Forelimb muscle (tissue), 1 donor: ENCODE measurements around the gene CYP4Z1. TPM values are rescaled to one million over a fixed set of nuclear protein-coding genes. Genes with fewer than 3 reads are reported as not detected.
"Not testable (repeated sequence)": the region's sequence is repeated elsewhere in the genome, so short reads cannot be mapped to it uniquely, and the experiment has no call there.

Experiments
- DNase-seq: peaks from one replicate; pipeline ENCODE4 v3.0.0-alpha.2; 2013; ENCODE audit warnings: low read depth
- polyA plus RNA-seq: library from polyadenylated mRNA; unstranded; fragments of 120-200 nt; gene quantifications from one replicate; pipeline ENCODE4 v1.2.1, GENCODE V29; 2013; ENCODE audit not compliant: insufficient read length

Gene CYP4Z1, protein sequence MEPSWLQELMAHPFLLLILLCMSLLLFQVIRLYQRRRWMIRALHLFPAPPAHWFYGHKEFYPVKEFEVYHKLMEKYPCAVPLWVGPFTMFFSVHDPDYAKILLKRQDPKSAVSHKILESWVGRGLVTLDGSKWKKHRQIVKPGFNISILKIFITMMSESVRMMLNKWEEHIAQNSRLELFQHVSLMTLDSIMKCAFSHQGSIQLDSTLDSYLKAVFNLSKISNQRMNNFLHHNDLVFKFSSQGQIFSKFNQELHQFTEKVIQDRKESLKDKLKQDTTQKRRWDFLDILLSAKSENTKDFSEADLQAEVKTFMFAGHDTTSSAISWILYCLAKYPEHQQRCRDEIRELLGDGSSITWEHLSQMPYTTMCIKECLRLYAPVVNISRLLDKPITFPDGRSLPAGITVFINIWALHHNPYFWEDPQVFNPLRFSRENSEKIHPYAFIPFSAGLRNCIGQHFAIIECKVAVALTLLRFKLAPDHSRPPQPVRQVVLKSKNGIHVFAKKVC
- polyA plus RNA-seq: 0.27 TPM

DNA sequence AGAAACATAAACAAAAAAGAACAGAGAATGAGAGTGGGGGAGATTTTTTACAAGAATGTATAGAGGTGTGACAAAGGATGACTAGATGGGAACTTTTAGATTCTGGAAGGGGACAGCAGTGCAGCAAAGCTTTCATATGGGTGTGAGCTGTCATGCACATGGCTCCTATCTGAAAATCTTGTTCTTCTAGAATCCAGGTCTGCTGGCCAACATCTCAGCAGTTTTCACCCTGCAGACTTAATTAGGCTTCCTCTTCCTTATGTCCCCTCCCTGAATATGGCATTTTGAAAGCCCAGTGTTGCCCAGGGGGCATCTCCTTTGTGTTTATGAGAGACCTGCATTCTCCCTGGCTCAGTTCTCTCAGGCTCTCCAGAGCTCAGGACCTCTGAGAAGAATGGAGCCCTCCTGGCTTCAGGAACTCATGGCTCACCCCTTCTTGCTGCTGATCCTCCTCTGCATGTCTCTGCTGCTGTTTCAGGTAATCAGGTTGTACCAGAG, at the start of gene CYP4Z1:
TSS of gene CYP4Z1 (plus strand) at position 135 of the 498 bp plus-strand sequence. CDS start at position 395, 260 bp downstream.
- DNase-seq: no peak

DNA sequence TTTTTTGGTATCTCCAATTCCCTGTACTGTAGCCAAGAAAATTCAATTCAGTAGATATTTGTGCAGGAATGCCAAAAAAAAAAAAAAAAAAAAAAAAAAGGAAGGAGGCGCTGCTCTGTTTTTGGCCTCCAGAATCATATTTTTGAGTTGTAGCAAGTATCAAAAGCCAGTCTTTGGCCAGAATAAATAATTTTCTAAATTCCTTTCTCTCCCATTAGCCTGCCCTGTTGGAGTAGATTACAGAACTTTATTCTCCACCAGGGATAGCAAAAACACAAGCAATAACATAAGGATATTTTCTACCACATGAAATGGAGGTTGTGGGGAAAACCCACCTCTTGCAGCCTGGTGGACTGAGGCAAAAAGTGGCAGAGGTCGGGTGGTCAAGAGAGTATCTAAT, 46.0 kb upstream of the CYP4Z1 start:
- DNase-seq: no peak

DNA sequence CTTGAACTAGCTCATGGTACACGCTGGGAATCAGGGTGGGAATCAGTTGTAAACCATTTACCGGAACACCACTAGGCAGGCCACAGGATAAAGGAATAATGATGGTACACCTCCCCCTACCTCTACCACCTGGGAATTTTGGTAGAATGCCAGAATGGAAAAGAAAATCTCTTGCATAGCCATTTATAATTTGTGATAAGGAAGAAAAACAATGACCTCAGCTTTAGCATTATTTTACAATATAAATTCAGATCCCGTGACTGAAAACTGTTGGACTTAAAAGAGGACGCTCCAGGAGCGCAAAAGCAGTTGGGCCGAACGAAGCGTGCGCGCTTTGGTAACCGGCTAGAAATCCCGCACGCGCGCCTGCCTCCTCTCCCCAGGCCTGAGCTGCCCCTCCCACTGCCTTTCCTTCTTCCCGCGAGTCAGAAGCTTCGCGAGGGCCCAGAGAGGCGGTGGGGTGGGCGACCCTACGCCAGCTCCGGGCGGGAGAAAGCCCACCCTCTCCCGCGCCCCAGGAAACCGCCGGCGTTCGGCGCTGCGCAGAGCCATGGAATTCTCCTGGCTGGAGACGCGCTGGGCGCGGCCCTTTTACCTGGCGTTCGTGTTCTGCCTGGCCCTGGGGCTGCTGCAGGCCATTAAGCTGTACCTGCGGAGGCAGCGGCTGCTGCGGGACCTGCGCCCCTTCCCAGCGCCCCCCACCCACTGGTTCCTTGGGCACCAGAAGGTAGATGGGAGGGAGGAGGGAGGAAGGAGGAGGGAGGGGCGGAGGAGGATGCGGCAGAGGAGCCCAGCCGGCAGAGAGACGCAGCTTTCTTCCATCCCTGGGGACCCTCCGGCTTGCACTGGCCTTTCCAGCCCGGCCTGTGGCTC, 43.5 kb upstream of the CYP4Z1 start, which contains the start of gene CYP4X1:
TSS of gene CYP4X1 (plus strand) at position 402 of the 873 bp plus-strand sequence. CDS start at position 551, 149 bp downstream.
- no peak for DNase-seq

DNA sequence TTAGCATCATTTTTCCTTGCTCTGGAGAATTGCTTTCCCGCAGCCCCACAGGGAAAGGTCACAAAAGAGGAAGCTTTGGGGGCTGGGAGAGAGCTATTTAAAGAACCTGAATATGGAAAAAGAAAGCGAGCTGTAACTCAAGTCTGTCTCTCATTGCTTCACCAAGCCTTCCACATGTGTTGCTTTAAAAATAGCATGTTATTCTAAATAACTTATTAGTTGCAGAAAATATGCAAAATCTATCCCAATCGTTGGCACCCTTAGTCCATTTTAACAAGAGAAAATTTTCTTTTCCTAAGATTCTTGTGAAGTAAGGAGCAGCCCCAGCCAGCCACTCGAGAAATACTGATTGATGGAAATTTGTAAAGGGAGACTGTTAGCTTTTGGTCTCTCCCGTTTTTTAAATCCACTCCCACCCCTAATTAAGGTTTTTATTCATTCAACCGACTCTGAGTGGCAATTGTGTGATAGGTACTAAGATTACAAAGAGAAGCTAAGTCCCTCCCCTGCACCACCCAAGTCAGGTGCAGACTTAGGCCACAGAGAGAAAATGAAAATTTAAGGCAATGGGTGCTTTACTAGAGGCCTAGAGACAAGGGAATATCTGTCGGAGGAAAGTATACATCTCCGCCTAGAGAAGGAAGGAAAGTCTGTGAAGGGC, 42.8 kb upstream of the CYP4Z1 start:
- no peak for DNase-seq

DNA sequence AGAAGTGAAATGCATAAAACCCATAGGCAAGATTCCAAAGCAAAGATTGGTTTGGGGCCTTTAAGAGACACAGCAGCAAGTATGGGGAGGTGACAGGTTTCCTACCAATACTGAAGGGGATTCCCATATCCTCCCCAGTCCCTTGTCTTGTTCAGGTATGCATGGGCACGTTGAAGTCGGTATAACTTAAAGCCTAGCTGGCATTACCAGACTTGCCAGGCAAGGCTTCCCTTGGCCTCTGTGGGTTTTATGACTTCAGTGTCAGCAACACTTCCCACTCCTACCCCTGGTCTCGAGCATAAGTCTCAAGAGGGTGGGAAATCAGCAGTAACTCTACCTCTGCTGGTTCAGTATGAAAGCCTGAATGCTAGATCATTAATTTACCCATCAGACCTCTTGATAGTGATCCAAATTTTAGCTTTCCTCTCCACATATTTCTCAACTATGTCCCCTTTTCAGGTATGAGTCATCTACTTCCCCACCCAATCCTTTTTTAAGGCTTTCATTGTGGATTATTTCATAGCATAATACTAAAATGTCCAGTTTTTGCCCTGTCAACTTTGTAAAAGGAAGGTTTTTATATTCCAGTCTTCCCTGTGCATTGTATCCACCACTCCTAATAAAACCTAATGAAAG, 36.7 kb upstream of the CYP4Z1 start:
- DNase-seq: no peak

DNA sequence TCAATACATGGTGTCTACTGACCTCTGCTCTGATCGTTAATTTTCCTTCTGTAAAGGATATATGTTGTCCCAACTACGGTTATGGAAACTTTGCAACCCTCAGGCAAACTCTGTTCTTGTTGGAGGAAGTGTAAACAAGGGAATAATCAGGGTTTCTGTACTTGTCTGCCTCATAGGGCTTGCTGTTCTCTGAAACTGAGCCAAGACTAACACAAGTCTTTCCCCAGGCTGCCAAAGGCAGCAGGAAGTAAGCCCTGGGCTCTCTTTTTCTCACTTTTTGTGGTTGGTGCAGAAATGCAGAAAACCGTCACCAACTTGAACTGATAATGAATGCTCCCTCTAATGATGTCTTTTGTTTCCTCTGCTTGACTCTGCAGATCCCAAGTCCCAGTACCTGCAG, 36.0 kb upstream of the CYP4Z1 start:
- DNase-seq: no peak

DNA sequence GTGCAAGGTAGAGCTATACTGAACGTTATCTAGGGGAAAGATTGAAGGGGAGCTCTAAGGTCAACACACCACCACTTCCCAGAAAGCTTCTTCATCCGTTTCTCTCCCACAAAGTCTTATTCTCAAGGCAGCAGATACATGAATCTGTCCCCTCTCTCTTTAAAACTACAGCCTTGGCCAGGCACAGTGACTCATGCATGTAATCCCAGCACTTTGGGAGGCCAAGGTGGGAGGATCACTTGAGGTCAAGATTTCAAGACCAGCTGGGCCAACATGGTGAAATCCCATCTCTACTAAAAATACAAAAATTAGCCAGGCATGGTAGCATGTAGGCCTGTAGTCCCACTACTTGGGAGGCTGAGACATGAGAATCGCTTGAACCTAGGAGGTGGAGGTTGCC, 35.4 kb upstream of the CYP4Z1 start:
- DNase-seq: no peak

DNA sequence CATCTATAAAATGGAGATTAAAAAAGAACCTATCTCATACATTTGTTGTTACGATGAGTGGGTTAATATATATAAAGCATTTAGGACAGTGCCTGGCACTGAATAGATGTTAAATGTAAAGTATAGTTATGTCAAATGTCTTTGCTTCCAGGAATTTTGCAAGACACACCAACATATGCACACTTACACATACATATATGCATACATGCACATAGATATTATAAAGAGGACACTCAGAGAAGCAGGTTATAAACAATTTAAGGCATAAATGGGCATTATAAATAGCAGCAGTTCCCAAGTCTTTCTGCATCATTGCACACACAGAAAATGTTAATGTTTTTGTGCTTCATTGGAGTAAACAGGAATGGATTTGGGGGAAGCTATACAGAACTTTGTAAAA, 30.3 kb upstream of the CYP4Z1 start:
- DNase-seq: no peak

DNA sequence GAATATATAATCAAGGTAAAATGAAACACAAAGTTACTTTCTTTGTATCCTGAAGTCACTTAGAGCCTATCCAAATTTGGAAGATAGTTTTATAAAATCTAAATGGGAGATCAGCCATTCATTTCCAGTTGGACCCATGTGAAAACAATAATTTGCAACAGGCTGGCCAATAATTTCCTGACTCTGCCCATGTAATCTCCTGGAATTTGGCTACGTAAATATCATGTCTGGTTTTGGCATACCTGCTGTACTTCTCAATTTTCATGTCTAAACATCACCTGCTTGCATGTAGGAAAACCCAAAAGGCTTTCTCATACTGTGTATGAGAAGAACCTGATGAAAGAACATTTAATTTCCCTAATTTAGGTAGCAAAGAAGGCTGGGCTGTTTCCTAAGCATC, 7.7 kb upstream of the CYP4Z1 start:
- no peak for DNase-seq

DNA sequence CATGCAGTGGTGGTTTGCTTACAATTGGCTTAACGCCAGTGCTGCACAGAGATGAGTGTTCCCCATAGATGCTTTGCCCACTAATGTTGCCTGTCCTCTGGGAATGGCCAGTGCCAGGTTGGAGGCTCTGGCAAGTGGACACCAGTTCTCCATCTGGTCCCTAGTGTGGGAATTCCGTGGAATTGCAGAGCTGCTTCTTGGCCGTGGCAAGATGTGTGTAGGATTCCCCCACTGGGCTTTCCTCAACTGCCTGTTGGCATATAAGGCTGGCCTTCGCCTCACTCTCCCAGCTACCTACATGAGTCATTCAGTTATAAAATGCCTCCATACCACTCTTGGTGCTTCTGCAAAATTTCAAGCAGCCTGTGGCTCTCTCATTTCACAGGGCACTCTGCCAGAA, 2.0 kb downstream of the CYP4Z1 start:
- DNase-seq: not testable (repeated sequence)

DNA sequence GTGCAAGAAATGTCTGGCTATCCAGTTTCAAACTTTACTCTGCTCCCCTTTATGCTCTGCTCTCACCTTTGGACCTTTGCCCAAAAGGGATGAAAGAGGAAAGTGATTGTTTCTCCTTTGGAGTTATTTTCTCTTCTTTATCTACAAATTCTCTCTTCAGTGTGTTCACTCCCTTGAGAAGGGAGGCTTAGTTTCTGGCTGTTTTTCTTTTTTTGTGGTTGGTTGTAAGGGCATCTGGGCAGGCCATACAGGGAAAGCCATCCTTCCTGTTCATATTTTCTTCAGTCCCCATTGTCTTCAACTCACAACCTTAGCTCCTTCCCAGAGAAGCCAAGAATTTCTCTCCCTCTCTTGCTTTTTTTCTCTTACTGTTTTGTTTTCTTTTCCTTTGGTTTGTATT, 2.5 kb downstream of the CYP4Z1 start:
- DNase-seq: not testable (repeated sequence)

DNA sequence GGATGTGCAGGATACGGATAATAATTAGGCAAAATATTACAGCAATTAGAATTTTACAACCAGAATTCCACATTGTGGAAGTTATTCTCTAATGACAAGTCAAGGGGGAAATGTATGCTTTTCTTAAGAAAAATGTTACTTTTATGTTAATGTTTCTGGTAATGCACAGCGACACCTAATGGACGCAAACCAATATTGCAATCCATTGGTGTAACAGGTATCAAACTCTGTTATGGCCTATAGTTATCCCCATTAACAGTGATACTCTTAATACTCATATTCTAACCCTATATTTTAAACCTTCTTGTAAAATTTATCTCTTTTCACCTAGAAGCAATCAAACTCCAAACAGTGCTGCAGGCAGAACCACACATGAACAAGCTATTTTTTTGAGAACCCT, 22.3 kb downstream of the CYP4Z1 start:
- DNase-seq: not testable (repeated sequence)

DNA sequence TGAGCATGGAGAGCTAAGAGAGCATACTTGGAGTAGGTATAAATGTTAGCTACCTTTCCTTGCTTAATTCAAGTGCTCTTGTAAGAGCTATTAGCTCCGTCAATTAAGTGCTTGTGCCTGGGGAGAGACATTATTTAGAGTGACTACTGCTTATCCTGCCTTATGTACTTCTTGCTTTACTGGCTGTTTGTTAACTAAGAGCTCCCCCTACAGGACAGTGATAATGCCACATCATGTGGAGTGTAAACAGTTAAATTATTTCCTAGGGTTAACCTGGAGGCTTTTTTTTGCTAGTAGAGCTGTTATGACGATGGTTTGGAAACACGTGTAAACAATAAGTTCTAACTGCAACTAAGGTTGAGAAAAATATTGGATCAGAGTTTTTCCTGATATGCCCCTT, 24.4 kb downstream of the CYP4Z1 start:
- not testable (repeated sequence) for DNase-seq

DNA sequence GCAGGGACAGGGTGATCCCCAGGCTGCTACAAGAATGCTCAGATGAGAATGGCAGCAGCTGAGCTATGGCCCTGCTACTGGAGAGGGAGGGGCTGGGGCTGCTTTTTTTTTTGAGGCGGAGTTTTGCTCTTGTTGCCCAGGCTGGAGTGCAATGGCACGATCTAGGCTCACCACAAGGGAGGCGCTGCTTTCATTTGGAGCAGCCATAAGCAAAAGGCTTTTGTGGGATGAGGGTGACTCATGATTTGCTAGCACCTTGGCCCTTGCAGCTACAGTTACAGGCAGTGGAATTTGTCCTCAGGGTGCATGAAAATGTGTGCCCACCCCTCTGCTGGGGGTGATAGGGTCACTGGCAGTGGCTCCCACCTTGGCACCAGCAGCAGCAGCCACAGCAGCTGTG, 37.8 kb downstream of the CYP4Z1 start:
- DNase-seq: no peak

DNA sequence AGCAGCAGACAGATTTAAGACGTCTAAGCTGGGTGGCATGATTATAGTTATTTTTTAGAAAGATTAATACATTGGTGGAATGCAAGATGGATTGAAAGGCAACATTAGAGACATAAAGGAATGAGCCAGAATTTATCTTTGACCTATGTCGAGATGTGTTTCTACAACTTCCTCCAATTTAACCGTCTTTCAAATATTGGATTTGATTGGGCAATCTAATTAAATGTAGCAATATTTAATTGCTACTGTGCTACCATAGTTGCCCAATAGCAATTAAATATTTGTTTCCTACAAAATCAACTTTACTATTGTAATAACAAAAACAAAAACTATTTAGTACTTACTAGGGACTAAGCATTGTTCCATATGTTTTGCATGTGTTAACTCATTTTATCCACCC, 39.8 kb downstream of the CYP4Z1 start:
- no peak for DNase-seq

DNA sequence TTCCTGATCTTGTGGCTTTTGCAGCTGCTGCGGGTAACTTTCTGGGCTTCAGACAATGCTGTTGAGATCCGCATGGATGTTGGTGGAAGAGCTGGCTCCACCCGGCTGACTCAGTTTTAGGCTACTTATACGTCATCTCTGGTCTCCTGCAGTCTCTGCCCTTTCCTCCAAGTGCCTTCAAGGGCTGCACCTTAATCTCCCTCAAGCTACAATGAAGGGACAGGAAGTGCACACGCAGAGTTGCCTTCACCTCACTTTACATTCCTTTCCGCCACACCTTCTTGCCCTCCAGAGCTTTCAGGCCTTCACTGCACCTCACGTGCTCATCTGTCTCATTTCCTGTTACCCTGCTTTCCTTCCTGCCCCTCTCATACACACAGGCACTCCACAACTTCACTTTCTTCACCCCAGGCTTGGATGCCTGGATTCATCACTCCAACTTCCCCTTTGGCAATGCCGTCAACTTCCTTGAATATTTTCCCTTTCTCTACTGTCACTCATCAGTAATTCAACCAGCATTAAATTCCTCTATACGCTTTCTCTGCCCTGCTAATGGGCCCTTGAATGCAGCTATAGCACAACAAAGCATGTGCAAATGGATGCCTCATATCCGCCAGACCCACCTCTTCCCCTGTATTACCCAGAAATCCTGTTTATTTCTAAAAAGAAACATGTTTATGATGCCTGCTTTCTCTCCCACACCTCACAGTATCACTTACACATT, 41.0 kb downstream of the CYP4Z1 start:
- not testable (repeated sequence) for DNase-seq

DNA sequence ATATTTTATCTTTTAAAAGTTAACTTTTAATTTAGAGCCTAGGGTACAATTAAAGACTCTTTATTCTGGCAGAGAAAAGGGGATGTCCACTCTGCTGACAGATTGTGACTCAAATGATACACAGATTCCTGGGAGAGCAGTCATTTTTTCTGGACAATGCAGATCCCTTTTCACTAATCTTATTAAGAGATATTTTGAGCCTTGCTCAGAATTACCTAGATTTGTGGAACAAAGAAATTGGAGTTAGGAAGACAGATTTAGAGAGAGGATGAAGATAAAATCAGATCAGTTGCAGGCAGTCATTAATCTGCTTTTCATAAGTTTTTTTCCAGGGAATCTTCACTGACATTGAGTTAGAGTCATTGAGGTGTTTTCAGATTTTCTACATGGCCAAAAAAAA, 42.5 kb downstream of the CYP4Z1 start:
- DNase-seq: not testable (repeated sequence)

DNA sequence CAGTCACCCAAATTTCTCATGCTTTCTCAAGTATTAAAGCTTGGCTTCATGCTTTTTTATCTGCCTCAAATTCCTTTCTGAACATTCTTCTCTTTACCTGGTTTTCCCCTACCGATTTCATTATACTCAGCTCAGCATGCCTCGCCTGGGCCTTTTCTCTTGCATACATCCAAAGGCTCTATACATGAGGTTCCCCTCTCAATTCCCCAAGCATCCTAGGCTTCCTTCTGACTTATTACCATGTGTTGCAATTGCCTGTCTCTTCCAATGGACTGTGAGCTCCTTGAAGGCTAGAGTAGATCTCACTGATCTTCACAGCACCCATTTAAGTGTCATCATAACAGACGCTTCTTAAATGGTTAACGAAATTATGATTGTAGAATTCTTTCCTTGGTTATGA, 46.1 kb downstream of the CYP4Z1 start:
- no peak for DNase-seq

DNA sequence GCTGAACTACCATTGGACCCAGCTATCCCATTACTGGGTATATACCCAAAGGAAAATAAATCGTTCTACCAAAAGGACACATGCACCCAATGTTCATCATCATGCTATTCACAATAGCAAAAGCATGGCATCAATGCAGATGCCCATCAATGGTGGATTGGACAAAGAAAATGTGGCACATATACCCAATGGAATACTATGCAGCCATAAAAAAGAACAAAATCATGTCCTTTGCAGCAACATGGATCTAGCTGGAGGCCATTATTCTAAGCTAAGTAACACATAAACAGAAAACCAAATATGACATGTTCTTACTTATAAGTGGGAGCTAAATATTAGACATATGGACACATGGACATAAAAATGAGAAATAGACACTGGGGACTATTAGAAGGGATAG, 54.0 kb downstream of the CYP4Z1 start:
- not testable (repeated sequence) for DNase-seq

DNA sequence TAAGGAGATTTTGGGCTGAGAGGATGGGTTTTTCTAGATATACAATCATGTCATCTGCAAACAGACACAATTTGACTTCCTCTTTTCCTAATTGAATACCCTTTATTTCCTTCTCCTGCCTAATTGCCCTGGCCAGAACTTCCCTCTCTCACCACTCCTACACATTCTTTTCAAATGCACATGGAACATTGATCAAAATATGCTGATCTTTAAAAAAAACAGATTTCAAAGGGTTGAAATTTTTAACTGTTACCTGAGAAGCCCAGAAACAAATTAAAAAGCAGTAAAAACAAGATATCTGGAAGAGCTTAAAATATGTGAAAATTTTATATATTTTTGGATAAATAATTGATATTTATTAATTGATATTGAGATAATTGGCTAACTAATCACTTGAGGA, 57.8 kb downstream of the CYP4Z1 start:
- not testable (repeated sequence) for DNase-seq
